GM23338 (cell line): ENCODE results near the gene CSNK1G1.

Experiments
- CREB1 ChIP-seq: fragments of 250-450 bp; sonication (Bioruptor Pico); IDR thresholded peaks from 2 replicates; pipeline ENCODE4 v1.5.0; 2020; ENCODE audit warnings: low read depth, mild to moderate bottlenecking, moderate library complexity
- EZH2 ChIP-seq: fragments of 200-600 bp; sonication (generic); IDR thresholded peaks from one replicate; pipeline ENCODE4 v1.8.0; 2017; ENCODE audit warnings: antibody characterized with exemption, mild to moderate bottlenecking, low read depth; ENCODE audit not compliant: unreplicated experiment
- EZH2phosphoT487 ChIP-seq: fragments of 200-600 bp; sonication (generic); IDR thresholded peaks from one replicate; pipeline ENCODE4 v1.8.1; 2018; ENCODE audit warnings: antibody characterized with exemption; ENCODE audit not compliant: unreplicated experiment
- POLR2AphosphoS5 ChIP-seq: IDR thresholded peaks from 2 replicates; pipeline ENCODE4 v1.6.1; 2016; ENCODE audit warnings: antibody characterized with exemption, low read depth
- TF ChIP-seq, protein P1 (sequence below), 2 experiments: fragments of 200-600 bp in 1 of 2; sonication (generic) in 1 of 2; conservative IDR thresholded peaks; 2 replicates each; pipeline versions ENCODE4 v1.5.1 to v1.6.1; 2016 to 2017; ENCODE audit warnings: antibody characterized with exemption in 2 of 2, low read depth in 2 of 2, mild to moderate bottlenecking in 2 of 2, moderate library complexity in 1 of 2
- TF ChIP-seq, protein P2 (sequence below): IDR thresholded peaks from one replicate; pipeline ENCODE4 v1.6.1; 2018; ENCODE audit warnings: antibody characterized with exemption; ENCODE audit not compliant: unreplicated experiment
- TF ChIP-seq, protein P3 (sequence below): IDR thresholded peaks from 2 replicates; pipeline ENCODE4 v1.6.1; 2016; ENCODE audit warnings: antibody characterized with exemption

DNA sequence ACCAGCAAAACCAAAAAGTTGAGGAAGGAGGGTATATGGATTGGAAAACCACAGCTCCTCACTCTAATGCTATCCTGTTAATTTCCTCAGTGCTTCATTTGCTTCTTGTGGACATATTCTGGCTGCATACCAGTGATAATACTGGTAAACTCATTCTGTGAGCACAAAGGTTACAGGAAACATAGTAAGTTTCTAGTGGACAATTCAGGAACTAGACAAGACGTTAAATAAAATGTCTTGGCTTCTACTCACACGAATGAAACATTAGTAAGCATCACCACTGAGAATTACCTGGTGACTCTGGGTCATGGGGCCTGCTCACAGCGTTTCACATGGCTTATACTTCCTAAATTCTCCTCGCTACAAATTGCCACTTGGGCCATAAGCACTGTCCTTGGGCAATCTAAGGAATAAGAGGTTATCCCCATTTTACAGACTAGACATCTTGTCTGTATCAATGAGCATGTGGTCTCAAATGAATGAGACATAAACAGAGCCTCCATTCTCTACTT lies 173.1 kb downstream of the CSNK1G1 start:
- TF ChIP-seq CREB1 (CRISPR knock-in tag) (no peak), EZH2phosphoT487 (no peak), EZH2 (no peak), POLR2AphosphoS5 (no peak)
- TF ChIP-seq, protein P1, sequence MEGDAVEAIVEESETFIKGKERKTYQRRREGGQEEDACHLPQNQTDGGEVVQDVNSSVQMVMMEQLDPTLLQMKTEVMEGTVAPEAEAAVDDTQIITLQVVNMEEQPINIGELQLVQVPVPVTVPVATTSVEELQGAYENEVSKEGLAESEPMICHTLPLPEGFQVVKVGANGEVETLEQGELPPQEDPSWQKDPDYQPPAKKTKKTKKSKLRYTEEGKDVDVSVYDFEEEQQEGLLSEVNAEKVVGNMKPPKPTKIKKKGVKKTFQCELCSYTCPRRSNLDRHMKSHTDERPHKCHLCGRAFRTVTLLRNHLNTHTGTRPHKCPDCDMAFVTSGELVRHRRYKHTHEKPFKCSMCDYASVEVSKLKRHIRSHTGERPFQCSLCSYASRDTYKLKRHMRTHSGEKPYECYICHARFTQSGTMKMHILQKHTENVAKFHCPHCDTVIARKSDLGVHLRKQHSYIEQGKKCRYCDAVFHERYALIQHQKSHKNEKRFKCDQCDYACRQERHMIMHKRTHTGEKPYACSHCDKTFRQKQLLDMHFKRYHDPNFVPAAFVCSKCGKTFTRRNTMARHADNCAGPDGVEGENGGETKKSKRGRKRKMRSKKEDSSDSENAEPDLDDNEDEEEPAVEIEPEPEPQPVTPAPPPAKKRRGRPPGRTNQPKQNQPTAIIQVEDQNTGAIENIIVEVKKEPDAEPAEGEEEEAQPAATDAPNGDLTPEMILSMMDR (conservative IDR thresholded peaks at IDR 0.05; ENCODE audit: low read depth in 2 of 2) = no peak
- TF ChIP-seq, protein P2, sequence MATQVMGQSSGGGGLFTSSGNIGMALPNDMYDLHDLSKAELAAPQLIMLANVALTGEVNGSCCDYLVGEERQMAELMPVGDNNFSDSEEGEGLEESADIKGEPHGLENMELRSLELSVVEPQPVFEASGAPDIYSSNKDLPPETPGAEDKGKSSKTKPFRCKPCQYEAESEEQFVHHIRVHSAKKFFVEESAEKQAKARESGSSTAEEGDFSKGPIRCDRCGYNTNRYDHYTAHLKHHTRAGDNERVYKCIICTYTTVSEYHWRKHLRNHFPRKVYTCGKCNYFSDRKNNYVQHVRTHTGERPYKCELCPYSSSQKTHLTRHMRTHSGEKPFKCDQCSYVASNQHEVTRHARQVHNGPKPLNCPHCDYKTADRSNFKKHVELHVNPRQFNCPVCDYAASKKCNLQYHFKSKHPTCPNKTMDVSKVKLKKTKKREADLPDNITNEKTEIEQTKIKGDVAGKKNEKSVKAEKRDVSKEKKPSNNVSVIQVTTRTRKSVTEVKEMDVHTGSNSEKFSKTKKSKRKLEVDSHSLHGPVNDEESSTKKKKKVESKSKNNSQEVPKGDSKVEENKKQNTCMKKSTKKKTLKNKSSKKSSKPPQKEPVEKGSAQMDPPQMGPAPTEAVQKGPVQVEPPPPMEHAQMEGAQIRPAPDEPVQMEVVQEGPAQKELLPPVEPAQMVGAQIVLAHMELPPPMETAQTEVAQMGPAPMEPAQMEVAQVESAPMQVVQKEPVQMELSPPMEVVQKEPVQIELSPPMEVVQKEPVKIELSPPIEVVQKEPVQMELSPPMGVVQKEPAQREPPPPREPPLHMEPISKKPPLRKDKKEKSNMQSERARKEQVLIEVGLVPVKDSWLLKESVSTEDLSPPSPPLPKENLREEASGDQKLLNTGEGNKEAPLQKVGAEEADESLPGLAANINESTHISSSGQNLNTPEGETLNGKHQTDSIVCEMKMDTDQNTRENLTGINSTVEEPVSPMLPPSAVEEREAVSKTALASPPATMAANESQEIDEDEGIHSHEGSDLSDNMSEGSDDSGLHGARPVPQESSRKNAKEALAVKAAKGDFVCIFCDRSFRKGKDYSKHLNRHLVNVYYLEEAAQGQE = no peak
- TF ChIP-seq, protein P3, sequence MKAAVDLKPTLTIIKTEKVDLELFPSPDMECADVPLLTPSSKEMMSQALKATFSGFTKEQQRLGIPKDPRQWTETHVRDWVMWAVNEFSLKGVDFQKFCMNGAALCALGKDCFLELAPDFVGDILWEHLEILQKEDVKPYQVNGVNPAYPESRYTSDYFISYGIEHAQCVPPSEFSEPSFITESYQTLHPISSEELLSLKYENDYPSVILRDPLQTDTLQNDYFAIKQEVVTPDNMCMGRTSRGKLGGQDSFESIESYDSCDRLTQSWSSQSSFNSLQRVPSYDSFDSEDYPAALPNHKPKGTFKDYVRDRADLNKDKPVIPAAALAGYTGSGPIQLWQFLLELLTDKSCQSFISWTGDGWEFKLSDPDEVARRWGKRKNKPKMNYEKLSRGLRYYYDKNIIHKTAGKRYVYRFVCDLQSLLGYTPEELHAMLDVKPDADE = no peak
